Middle frontal gyrus (tissue), 1 donor: ENCODE measurements around the gene CHSY3.
"Not testable (repeated sequence)": the region's sequence is repeated elsewhere in the genome, so short reads cannot be mapped to it uniquely, and the experiment has no call there.

Source experiments
- DNase-seq: peaks from one replicate; pipeline ENCODE4 v3.0.0-alpha.2; 2015; ENCODE audit warnings: low spot score; ENCODE audit errors: extremely low spot score

CHSY3 gene

DNA sequence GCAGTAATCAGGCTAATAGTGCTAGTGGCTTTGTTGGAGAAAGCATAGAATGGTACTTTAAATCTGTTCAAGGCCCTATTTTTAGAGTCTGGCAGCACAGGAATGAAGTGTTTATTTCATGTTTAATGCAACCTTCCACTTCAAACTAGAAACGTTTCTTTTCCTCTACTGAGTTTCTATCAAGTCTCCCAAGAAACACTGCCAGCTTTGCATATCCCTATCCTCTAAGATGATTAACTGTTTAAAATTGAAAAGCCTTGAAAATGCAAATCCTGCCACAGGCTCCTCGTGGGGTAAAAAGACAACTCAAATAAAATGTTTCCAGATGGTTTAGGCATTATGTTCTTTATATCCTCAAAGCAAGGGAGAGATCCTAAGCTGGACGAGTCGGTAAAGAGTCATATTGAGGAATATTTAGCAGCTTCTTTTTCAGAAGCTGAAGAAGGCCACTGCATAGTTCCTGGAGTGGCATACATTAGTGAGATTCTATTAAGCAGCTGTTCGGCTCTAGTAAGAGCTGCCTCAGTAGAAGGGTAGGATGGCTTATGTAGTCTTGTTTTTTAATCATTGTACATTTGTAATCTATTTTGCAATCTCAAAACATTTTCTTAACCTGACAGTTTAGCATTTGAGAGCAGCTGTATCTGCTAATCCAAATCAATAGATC lies 251.2 kb downstream of the CHSY3 start:
- DNase-seq: peak; percentile 47

DNA sequence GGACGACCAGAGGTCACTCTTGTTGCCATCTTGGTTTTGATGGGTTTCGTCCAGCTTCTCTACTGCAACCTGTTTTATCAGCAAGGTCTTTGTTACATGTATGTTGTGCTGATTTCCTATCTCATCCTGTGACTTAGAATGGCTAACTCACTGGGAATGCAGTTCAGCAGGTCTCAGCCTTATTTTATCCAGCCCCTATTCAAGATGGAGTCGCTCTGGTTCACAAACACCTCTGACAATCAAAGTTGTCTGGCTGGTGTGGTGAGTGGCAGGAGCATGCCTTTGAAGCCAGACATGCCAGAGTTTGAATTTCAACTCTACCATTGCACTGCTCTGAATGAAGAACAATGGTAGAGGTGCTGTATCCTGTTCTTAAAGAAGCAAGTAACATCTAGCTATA lies 253.8 kb downstream of the CHSY3 start:
- no peak for DNase-seq

DNA sequence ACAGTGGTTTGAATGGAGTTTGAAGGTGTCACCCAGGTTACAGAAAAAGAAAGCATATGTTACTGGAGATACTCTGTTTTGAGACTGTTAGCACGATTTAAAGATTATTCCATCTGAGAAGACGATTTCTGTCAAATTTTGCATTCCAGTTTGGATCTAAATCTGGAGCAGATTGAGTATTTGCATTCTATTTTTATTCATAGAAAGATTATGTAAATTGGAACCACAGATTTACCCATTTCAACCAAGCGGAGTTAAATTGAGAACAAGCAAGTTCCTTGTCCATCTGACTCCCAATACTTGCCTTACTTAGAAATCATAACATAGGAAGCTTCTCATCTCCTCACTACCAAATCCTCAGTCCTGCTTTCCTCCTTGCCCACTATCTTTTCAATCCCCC lies 255.7 kb downstream of the CHSY3 start:
- DNase-seq: peak; percentile 46

DNA sequence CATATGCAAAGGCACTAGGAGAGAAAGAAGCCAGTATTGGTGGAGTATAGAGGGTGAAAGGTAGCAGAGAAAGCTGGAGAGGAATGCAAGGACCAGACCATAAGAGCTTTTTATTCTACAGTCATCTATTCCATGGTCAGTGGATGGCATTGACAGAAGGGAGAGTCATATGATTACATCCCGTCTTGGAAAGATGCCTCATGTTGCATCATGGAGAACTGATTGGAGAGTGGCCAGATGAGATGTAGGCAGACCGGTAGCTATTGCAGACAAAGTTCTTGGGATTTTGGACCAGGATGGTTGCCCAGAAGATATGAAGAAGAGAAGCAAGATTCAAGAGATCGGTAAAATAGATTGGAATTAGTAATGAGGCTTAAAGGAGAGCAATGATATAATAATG lies 260.7 kb downstream of the CHSY3 start:
- no peak for DNase-seq

DNA sequence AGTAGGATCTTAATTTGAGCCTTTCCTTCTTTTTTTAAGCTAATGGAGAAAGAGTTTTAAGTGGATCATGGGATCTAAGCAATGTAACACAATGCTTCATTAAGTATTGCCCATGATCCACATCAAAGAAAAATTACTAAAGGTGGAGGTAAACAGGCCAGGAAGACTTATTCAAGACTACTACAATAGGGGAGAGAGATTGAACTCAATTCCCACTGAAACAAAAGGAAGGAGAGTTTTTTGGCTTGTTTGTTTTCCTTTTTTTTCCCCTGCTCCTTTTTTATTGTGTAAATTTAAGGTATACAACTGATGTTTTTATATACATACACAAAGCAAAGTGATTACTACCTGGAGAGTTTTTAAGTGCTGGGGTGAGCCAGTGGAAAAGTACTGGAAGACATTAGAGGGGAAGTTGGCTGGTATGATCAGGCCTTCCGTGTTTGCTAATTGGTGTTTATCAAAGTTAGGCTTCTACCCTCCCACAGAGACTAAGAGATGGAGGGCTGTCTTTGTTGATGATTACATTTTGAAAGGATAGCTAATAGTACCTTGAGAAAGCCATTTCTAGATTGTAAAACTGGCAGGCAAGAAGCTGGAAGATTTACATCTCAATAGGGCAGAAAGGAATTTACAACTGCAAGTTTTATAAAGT lies 262.7 kb downstream of the CHSY3 start:
- no peak for DNase-seq

DNA sequence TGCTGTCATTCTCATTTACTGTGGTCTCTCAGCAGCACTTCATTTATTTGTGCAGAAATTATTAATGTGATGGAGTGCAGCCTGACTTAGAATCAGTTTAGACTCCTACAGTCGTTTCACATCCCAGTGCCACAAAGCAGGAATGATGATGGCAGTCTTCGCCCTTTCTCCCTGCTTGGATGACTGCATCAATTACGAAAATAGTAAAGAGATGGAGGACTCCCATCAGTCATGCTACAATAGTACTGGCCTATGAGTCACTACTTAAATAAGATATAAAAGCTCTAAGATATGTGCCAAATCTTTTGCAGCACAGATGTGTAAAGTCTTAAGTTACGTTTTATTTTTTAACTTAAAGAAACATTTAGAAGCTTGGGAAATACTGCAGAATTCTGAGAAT lies 263.9 kb downstream of the CHSY3 start:
- peak; percentile 37 for DNase-seq

DNA sequence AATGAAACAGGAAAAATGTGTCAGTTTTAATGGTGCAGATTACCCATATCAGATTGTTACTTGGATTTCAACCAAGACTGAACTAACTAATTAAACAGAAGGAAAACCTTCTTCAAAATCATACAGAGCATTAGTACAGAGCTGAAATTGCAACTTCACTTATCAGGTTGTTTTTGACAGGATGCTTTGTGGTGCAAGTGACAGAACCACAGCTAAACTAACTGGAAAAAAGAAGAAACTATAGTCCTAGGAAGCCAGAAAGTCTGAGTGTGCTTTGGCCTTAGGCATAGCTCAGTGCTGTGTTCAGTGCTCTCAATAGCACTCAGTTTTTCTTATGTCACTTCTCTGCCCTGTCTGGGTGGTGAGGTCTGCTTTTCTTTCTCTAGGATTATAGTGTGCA lies 267.4 kb downstream of the CHSY3 start:
- no peak for DNase-seq

DNA sequence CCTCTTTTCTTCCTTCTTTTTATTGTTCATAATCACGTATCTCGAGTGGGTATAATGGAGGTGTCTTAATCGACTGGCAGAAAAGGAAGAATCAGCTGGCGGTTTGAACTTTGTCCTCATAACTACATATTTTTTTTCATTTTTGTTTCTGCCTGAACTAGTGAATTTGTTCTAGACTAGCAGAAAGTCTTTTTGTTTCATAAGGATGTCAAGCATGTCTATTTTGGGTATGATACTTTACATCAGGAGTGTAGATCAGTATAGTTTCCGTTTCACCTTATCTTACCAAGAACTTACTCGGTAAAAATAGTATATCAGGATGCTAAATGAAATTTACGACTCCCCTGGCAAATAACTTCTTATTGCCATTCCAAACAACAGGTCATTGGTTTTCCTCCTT lies 278.9 kb downstream of the CHSY3 start:
- no peak for DNase-seq

DNA sequence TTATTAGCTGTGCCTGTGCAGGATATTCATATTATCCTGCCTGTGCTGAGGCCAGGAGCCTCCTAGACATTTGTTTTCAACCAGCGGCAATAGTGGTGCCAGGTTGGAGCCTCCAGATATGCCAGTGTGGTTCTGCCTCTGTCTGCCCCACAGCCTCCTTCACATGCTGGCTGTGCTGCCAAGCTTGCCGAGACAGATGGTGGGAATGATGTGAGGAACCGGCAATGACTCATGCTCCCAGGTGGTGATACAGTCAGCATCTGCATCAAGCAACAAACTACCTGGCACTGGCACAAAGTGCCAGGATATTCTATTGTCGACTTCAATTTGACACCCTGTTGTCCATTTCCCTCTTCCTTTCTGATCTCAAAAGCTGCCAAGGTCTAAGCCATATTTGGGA lies 285.7 kb downstream of the CHSY3 start:
- no peak for DNase-seq

DNA sequence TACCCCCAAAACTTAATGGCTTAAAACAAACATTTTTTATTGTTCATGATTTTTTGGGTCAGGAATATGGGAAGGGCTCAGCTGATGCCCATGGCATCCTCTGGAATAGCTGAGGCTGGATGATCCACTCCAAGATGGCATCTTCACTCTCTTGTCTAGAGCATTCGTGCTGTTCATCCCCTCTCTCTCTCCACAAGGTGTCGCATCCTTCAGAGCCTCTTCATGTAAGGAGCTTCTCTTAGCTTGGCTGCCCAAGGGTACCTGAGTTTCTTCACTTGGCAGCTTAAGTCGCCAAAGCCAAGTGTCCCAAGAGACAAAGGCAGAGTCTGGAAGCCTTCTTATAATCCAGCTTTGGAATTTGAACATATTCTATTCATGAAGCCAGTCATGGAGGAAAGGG lies 294.7 kb downstream of the CHSY3 start:
- no peak for DNase-seq

DNA sequence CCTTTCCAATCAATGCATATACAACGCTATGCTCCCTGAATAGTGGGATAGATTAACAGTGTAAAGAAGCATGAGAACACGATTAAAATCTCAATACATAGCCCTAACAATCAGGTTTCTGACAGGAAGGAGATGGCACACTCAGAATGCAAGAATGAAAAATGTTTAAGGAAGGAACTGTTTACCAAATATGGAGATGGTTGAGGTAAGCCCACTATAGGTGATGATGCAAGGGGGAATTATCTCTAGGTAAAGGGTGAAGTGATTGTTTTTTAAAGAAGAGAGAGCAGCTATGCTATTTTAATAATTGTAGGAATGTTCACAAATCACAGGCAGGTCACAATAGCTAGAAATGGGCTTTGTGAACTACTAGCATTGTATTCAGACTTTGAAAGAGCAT lies 302.4 kb downstream of the CHSY3 start:
- no peak for DNase-seq

DNA sequence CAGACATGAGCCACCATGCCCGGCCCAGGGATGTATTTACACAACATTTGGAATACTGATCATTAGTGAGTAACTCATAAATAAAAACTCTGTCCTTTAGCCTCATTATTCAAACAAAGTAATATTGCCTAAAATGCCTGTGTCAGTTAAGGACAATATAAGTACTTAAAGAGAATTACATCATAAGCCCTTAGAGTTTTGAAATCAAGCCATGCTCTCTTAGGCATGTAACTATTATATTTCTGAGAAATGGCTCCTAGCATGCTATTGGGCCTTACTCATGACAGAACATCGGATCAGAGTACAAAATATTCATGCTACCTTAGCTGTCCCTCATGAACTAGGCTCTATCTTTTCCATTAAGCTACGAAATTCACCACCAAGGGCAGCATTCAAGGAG lies 309.3 kb downstream of the CHSY3 start:
- no peak for DNase-seq

DNA sequence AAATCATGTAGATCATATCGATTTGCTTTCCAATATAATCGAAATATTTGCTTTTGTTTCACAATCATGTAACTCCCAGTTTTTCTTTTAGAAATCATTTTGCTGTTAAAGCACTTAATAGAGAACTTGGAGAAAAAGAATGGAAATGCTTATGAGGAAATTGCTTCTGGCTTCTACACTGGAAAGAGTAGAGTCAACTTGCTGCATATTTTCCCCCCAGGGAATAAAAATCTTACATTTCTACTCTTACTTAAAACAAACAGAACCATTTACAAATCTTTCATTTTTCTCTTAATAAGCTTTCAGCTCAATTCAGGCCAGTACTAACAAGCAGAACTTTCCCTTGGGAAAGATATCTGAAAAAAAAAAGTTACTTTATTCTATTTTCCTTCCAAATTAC lies 312.0 kb downstream of the CHSY3 start:
- DNase-seq: no peak

DNA sequence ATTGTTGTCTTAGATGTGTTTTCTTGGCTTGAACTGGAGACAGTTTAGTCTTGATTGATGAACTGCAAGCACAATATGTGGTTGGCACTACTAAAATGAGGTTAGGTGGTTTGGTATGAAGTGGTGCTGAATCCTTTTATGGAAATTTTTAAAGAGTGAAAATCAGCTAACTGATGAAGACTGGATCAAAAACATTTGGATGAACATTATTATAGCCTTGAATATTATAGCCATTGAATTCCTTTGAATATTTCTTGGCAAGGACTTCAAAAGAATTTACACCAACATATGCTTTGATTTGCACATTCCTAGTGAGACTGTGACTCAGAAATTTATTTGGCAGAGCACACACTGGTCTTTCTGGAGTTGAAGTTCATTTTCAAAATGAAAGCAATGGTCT lies 318.3 kb downstream of the CHSY3 start:
- no peak for DNase-seq

DNA sequence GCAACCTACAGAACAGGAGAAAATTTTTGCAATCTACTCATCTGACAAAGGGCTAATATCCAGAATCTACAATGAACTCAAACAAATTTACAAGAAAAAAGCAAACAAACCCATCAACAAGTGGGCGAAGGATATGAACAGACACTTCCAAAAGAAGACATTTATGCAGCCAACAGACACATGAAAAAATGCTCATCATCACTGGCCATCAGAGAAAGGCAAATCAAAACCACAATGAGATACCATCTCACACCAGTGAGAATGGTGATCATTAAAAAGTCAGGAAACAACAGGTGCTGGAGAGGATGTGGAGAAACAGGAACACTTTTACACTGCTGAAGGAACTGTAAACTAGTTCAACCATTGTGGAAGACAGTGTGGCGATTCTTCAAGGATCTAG lies 322.3 kb downstream of the CHSY3 start:
- not testable (repeated sequence) for DNase-seq

DNA sequence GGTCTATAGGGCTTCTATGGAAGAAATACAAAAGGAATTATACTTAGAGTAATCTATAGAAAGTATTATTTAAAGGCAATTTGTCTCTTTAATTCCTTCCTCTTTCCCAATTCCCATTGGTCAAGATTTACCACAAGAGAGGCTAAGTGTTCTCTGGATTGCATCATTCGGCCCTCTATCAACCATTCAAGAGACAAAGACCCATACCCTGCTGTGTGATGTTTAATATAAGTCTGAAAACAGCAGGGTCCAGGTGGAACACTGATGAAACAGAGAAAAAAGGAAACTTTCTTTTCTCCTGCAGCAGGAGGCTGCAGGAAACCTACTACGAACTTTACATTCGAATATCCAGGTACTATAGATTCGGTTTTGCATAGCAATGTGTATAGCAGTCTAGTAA lies 323.4 kb downstream of the CHSY3 start:
- no peak for DNase-seq

DNA sequence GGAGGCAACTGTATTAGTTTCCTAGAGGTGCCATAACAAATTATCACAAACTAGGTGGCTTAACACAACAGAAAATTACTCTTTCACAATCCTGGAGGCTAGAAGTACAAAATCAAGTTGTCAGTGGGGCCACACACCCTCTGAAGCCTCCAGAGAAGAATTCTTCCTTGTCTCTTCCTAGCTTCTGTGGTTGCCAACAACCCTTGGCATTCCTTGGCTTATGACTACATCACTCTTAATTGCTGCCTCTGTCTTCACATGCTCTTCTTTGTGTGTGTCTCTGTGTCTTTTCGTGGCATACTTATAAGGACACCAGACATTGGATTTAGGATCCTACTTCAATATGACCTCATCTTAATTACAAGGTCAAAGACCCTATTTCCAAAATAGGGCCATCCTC lies 327.5 kb downstream of the CHSY3 start:
- no peak for DNase-seq

DNA sequence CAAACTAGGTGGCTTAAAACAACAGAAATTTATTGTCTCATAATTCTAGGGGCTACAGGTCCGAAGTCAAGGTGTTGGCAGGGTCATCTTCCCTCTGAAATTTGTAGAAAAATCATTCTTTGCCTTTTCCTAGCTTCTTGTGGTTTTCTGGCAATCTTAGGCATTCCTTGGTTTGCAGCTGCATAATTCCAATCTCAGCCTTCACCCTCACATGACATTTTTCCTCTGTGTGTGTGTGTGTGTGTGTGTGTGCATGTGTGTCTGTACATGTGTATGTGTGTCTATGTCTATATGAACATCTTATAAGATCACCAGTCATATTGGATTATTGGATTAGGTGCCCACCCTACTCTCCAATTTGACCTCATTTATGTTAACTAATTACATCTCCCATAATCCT lies 330.6 kb downstream of the CHSY3 start:
- DNase-seq: no peak
